8988T (cell line): ENCODE measurements around the gene BLACAT1.
"Not testable (repeated sequence)": the region's sequence is repeated elsewhere in the genome, so short reads cannot be mapped to it uniquely, and the experiment has no call there.

Source experiments
- DNase-seq: peaks from one replicate; pipeline ENCODE4 v3.0.0; 2011

BLACAT1 gene

GRCh38 chr1:205406252-205406651 lies 49.6 kb downstream of the BLACAT1 start:
- DNase-seq, result not testable (repeated sequence)
